HepG2 (cell line): Measurements from ENCODE around the gene PIEZO1. TPM values are rescaled to one million over a fixed set of nuclear protein-coding genes. Genes with fewer than 3 reads are reported as not detected.

Experiments used
- BCLAF1 ChIP-seq: fragments of 450-650 bp; IDR thresholded peaks from 2 replicates; pipeline ENCODE4 v1.6.1; 2017; ENCODE audit warnings: mild to moderate bottlenecking
- CREB3 ChIP-seq: sonication (generic); formaldehyde crosslinking; IDR thresholded peaks from 2 replicates; pipeline ENCODE4 v1.5.0; 2020; ENCODE audit warnings: missing genetic modification reagents
- ERF ChIP-seq: IDR thresholded peaks from 2 replicates; pipeline ENCODE4 v1.6.1; 2018; ENCODE audit warnings: missing biosample characterization, missing genetic modification reagents
- EZH2 ChIP-seq: conservative IDR thresholded peaks from 2 replicates; pipeline ENCODE4 v1.6.1; 2012; ENCODE audit warnings: mild to moderate bottlenecking, low read depth, low read length, moderate library complexity
- FOXP4 ChIP-seq: sonication (generic); formaldehyde crosslinking; IDR thresholded peaks from 2 replicates; pipeline ENCODE4 v1.4.0; 2020; ENCODE audit warnings: missing genetic modification reagents
- KDM5B ChIP-seq: sonication (generic); formaldehyde crosslinking; IDR thresholded peaks from 2 replicates; pipeline ENCODE4 v1.4.0; 2020; ENCODE audit warnings: missing genetic modification reagents, mild to moderate bottlenecking, borderline replicate concordance
- KLF11 ChIP-seq: IDR thresholded peaks from 2 replicates; pipeline ENCODE4 v1.6.1; 2016; ENCODE audit warnings: missing compliant biosample characterization
- KLF15 ChIP-seq: sonication (generic); formaldehyde crosslinking; IDR thresholded peaks from 2 replicates; pipeline ENCODE4 v1.8.1; 2023; ENCODE audit warnings: borderline replicate concordance, mild to moderate bottlenecking, inconsistent platforms, missing genetic modification reagents, mixed read lengths
- MYPOP ChIP-seq: sonication (generic); formaldehyde crosslinking; IDR thresholded peaks from 2 replicates; pipeline ENCODE4 v1.8.1; 2023; ENCODE audit warnings: mild to moderate bottlenecking, moderate library complexity, missing genetic modification reagents
- PHF5A ChIP-seq: IDR thresholded peaks from one replicate; pipeline ENCODE4 v1.6.1; 2018; ENCODE audit warnings: low read depth, missing genetic modification reagents; ENCODE audit not compliant: unreplicated experiment
- PLRG1 ChIP-seq: fragments of 450-650 bp; conservative IDR thresholded peaks from 2 replicates; pipeline ENCODE4 v1.6.1; 2016
- SMYD3 ChIP-seq: sonication (generic); formaldehyde crosslinking; IDR thresholded peaks from 2 replicates; pipeline ENCODE4 v1.8.1; 2023; ENCODE audit warnings: mild to moderate bottlenecking, missing genetic modification reagents
- TEF ChIP-seq: sonication (generic); formaldehyde crosslinking; IDR thresholded peaks from 2 replicates; pipeline ENCODE4 v1.5.0; 2020; ENCODE audit warnings: missing genetic modification reagents
- TFDP2 ChIP-seq: sonication (generic); formaldehyde crosslinking; IDR thresholded peaks from 2 replicates; pipeline ENCODE4 v1.4.0; 2020; ENCODE audit warnings: missing genetic modification reagents
- ZMAT3 ChIP-seq: sonication (generic); formaldehyde crosslinking; conservative IDR thresholded peaks from 2 replicates; pipeline ENCODE4 v1.7.0; 2021; ENCODE audit warnings: missing genetic modification reagents
- ZNF326 ChIP-seq: sonication (generic); formaldehyde crosslinking; IDR thresholded peaks from 2 replicates; pipeline ENCODE4 v1.4.0; 2020; ENCODE audit warnings: missing genetic modification reagents, borderline replicate concordance
- ZNF441 ChIP-seq: sonication (generic); formaldehyde crosslinking; IDR thresholded peaks from 2 replicates; pipeline ENCODE4 v1.7.0; 2021; ENCODE audit warnings: missing genetic modification reagents, borderline replicate concordance
- ZNF556 ChIP-seq: sonication (generic); formaldehyde crosslinking; IDR thresholded peaks from 2 replicates; pipeline ENCODE4 v1.4.0; 2020; ENCODE audit warnings: mild to moderate bottlenecking, missing genetic modification reagents, borderline replicate concordance
- ZNF614 ChIP-seq: IDR thresholded peaks from 2 replicates; pipeline ENCODE4 v1.6.1; 2018; ENCODE audit warnings: missing biosample characterization, missing genetic modification reagents, inconsistent platforms, borderline replicate concordance
- ZNF816 ChIP-seq: sonication (generic); formaldehyde crosslinking; IDR thresholded peaks from 2 replicates; pipeline ENCODE4 v1.8.0; 2022; ENCODE audit warnings: missing genetic modification reagents, mild to moderate bottlenecking, borderline replicate concordance
- ZNF883 ChIP-seq: sonication (generic); formaldehyde crosslinking; IDR thresholded peaks from 2 replicates; pipeline ENCODE4 v1.5.1; 2020; ENCODE audit warnings: mild to moderate bottlenecking, missing genetic modification reagents; ENCODE audit errors: not compliant biosample characterization
- polyA plus RNA-seq, 8 experiments: library from polyadenylated mRNA; depleted of rRNA in 3 of 8; stranded (reverse) in 7 of 8; unstranded in 1 of 8; fragments of >200 nt; fragmentation: Illumina TruSeq in 4 of 8; extraction: Trizol in 4 of 8; gene quantifications; 2 replicates each; pipeline versions ENCODE4 v1.2.1 to v1.2.3, GENCODE V29; 2011 to 2016; ENCODE audit warnings: low read depth in 4 of 8, missing spikeins in 1 of 8, mixed read lengths in 1 of 8; ENCODE audit not compliant: insufficient read depth in 1 of 8
- total RNA-seq, 5 experiments: library from RNA; depleted of rRNA; stranded (reverse); fragments of >200 nt; fragmentation: Illumina TruSeq; extraction: Trizol; gene quantifications; 2 replicates each; pipeline ENCODE4 v1.2.3, GENCODE V29; 2016; ENCODE audit warnings: low read depth in 1 of 5

Gene PIEZO1
- total and polyA plus RNA-seq, 2 of the 13 experiments (the other 11 are each of a cell fraction or from before 2014, with no cell fraction given): 67.9 to 85.0 TPM

GRCh38 chr16:88803264-88803987 lies 18.4 kb upstream of the PIEZO1 start, which contains the start of gene CDT1 (continued):
- no peak for TF ChIP-seq FOXP4 (CRISPR knock-in tag)
- no peak for TF ChIP-seq SMYD3 (CRISPR knock-in tag)
- TF ChIP-seq BCLAF1: no peak
- TF ChIP-seq MYPOP: peak; percentile 69
- TF ChIP-seq PHF5A (CRISPR knock-in tag): no peak
- no peak for TF ChIP-seq PLRG1
- peak; percentile 33; the same call in 1 of the 2 replicates for TF ChIP-seq KDM5B (CRISPR knock-in tag)
- no peak for TF ChIP-seq ZNF816 (CRISPR knock-in tag)
- no peak for TF ChIP-seq ZNF326 (CRISPR knock-in tag)
- peak; percentile 84; the same call in 1 of the 2 replicates for TF ChIP-seq ZNF556 (CRISPR knock-in tag)
- peak; percentile 78; the same call in 1 of the 2 replicates for TF ChIP-seq KLF11 (CRISPR knock-in tag)
- peak; percentile 99 for TF ChIP-seq TFDP2 (CRISPR knock-in tag)
- TF ChIP-seq EZH2: no peak
- peak; percentile 88 for TF ChIP-seq TEF (CRISPR knock-in tag)
- TF ChIP-seq ZNF614 (CRISPR knock-in tag): no peak
- no peak for TF ChIP-seq KLF15
- peak; percentile 88 for TF ChIP-seq ZNF883
- peak; percentile 53; the same call in 1 of the 2 replicates for TF ChIP-seq CREB3 (CRISPR knock-in tag)
- peak; percentile 73; the same call in 1 of the 2 replicates for TF ChIP-seq ZNF441 (CRISPR knock-in tag)
- TF ChIP-seq ZMAT3 (CRISPR knock-in tag): no peak; the same call in 1 of the 2 replicates
- peak; percentile 72 for TF ChIP-seq ERF
